HepG2 (cell line): ENCODE results near the gene EPHA6. TPM values are rescaled to one million over a fixed set of nuclear protein-coding genes. Genes with fewer than 3 reads are reported as not detected.

Experiments used
- ATAC-seq: fragments of 200-7000 bp; cut with Tn5 transposase; 3 replicates; pipeline ENCODE4 v1.9.1; 2020; ENCODE audit warnings: mild to moderate bottlenecking, moderate library complexity
- BruUV-seq: library from RNA; stranded (reverse); fragments of 400-500 nt; replicated peaks from 2 replicates; lab custom pipeline; 2021; lab: Mats Ljungman, UMichigan
- CTCF ChIA-PET: fragments of 300-600 bp; formaldehyde crosslinking; extraction: SDS; loops from one replicate; lab custom pipeline; 2021; ENCODE audit warnings: low total read pairs, inconsistent platforms, low intra/inter-chr PET ratio; lab: Yijun Ruan, JAX
- POLR2A ChIA-PET: fragments of 350-600 bp; sonication (Branson Sonifier 250); formaldehyde crosslinking; loops from one replicate; lab custom pipeline; 2020; ENCODE audit warnings: antibody characterized with exemption, inconsistent platforms; lab: Yijun Ruan, JAX
- DNase-seq: peaks from one replicate; pipeline ENCODE4 v3.0.0-alpha.2; 2015; ENCODE audit warnings: low spot score
- FAIRE-seq: peaks from 3 replicates; lab custom pipeline; 2011; peaks lifted over from hg19 to GRCh38; lab: Jason Lieb, UNC
- H2AFZ ChIP-seq: one replicate; pipeline ENCODE4 v1.6.1; 2011; ENCODE audit warnings: low read length, inconsistent platforms
- H3K27ac ChIP-seq: fragments of 300-600 bp; 3 replicates; pipeline ENCODE4 v1.8.0; 2011; ENCODE audit warnings: mixed run types, mild to moderate bottlenecking, mixed read lengths, low read length, inconsistent platforms; ENCODE audit not compliant: insufficient read depth; ENCODE audit errors: extremely low read length
- H3K27me3 ChIP-seq, 2 experiments: fragments of 200-600 bp in 1 of 2; 2 replicates in 1 of 2; 3 replicates in 1 of 2; pipeline versions ENCODE4 v1.6.0 to v1.8.0; 2011; ENCODE audit warnings: low read length in 2 of 2, mild to moderate bottlenecking in 2 of 2, moderate library complexity in 2 of 2, inconsistent platforms in 1 of 2; ENCODE audit not compliant: insufficient read depth in 2 of 2, control insufficient read depth in 1 of 2
- H3K36me3 ChIP-seq, 2 experiments: fragments of 200-600 bp in 1 of 2; replicated peaks in 1 of 2; 2 replicates in 1 of 2; 3 replicates in 1 of 2; pipeline versions ENCODE4 v1.5.1 to v1.8.0; 2011; ENCODE audit warnings: low read length in 2 of 2, inconsistent platforms in 1 of 2; ENCODE audit not compliant: insufficient read depth in 2 of 2, control insufficient read depth in 1 of 2
- H3K4me1 ChIP-seq: 2 replicates; pipeline ENCODE4 v1.5.1; 2012; ENCODE audit warnings: low read length, inconsistent platforms; ENCODE audit not compliant: insufficient read depth
- H3K4me2 ChIP-seq: 2 replicates; pipeline ENCODE4 v1.6.0; 2011; ENCODE audit warnings: low read depth, low read length, inconsistent platforms
- H3K4me3 ChIP-seq, 3 experiments: fragments of 200-600 bp in 1 of 3; sonication (generic), shearing (Covaris generic) in 1 of 3; replicated peaks in 1 of 3; 2 replicates each; pipeline ENCODE4 v1.5.1; 2011 to 2016; ENCODE audit warnings: low read length in 3 of 3, inconsistent platforms in 2 of 3, low read depth in 2 of 3, mild to moderate bottlenecking in 2 of 3, control low read depth in 1 of 3, mixed read lengths in 1 of 3; ENCODE audit not compliant: insufficient read depth in 1 of 3
- H3K79me2 ChIP-seq: one replicate; pipeline ENCODE4 v1.6.1; 2011; ENCODE audit warnings: low read length, inconsistent platforms; ENCODE audit not compliant: insufficient read depth
- H3K9ac ChIP-seq: 2 replicates; pipeline ENCODE4 v1.6.0; 2011; ENCODE audit warnings: mild to moderate bottlenecking, low read depth, low read length, inconsistent platforms; ENCODE audit not compliant: insufficient read depth
- H3K9me3 ChIP-seq: 2 replicates; pipeline ENCODE4 v1.5.1; 2012; ENCODE audit warnings: mild to moderate bottlenecking, low read length
- H4K20me1 ChIP-seq: 2 replicates; pipeline ENCODE4 v1.6.0; 2011; ENCODE audit warnings: inconsistent platforms, mild to moderate bottlenecking, low read length, moderate library complexity; ENCODE audit not compliant: insufficient read depth
- ATF1 ChIP-seq: IDR thresholded peaks from 2 replicates; pipeline ENCODE4 v1.6.1; 2016; ENCODE audit warnings: mild to moderate bottlenecking, control low read depth
- DR1 ChIP-seq: sonication (generic); formaldehyde crosslinking; IDR thresholded peaks from 2 replicates; pipeline ENCODE4 v1.8.0; 2021; ENCODE audit warnings: mild to moderate bottlenecking, missing genetic modification reagents, inconsistent platforms
- E2F5 ChIP-seq: sonication (generic); formaldehyde crosslinking; conservative IDR thresholded peaks from 2 replicates; pipeline ENCODE4 v1.4.0; 2020; ENCODE audit warnings: missing genetic modification reagents
- ELF3 ChIP-seq: IDR thresholded peaks from 2 replicates; pipeline ENCODE4 v1.6.1; 2016; ENCODE audit warnings: missing genetic modification reagents, missing compliant biosample characterization
- HOXD1 ChIP-seq: sonication (generic); formaldehyde crosslinking; IDR thresholded peaks from 2 replicates; pipeline ENCODE4 v1.5.0; 2020; ENCODE audit warnings: missing genetic modification reagents
- IRF2 ChIP-seq: IDR thresholded peaks from 2 replicates; pipeline ENCODE4 v1.6.1; 2018; ENCODE audit warnings: missing genetic modification reagents, missing compliant biosample characterization
- NR2C2 ChIP-seq: sonication (generic); formaldehyde crosslinking; IDR thresholded peaks from 2 replicates; pipeline ENCODE4 v1.4.0; 2020; ENCODE audit warnings: missing genetic modification reagents, mild to moderate bottlenecking, moderate library complexity, borderline replicate concordance
- PRPF4 ChIP-seq: fragments of 200-400 bp; formaldehyde crosslinking; IDR thresholded peaks from 2 replicates; pipeline ENCODE4 v1.6.1; 2016; ENCODE audit warnings: low read length, low read depth; ENCODE audit not compliant: poor library complexity, severe bottlenecking
- THAP11 ChIP-seq: IDR thresholded peaks from 2 replicates; pipeline ENCODE4 v1.6.1; 2016; ENCODE audit warnings: missing biosample characterization, missing genetic modification reagents
- ZC3H4 ChIP-seq: sonication (generic); formaldehyde crosslinking; IDR thresholded peaks from 2 replicates; pipeline ENCODE4 v1.4.0; 2020; ENCODE audit warnings: missing genetic modification reagents, borderline replicate concordance
- ZFP41 ChIP-seq: sonication (generic); formaldehyde crosslinking; IDR thresholded peaks from 2 replicates; pipeline ENCODE4 v1.4.0; 2020; ENCODE audit warnings: mild to moderate bottlenecking, missing genetic modification reagents, borderline replicate concordance
- ZNF260 ChIP-seq: sonication (generic); formaldehyde crosslinking; IDR thresholded peaks from 2 replicates; pipeline ENCODE4 v1.4.0; 2020; ENCODE audit warnings: missing genetic modification reagents, low read depth, mild to moderate bottlenecking, borderline replicate concordance
- ZNF549 ChIP-seq: sonication (generic); formaldehyde crosslinking; IDR thresholded peaks from 2 replicates; pipeline ENCODE4 v1.5.0; 2020; ENCODE audit warnings: missing genetic modification reagents
- ZNF639 ChIP-seq: conservative IDR thresholded peaks from 2 replicates; pipeline ENCODE4 v1.6.1; 2018; ENCODE audit warnings: missing genetic modification reagents
- ZNF710 ChIP-seq: sonication (generic); formaldehyde crosslinking; IDR thresholded peaks from 2 replicates; pipeline ENCODE4 v1.5.0; 2020; ENCODE audit warnings: mild to moderate bottlenecking, missing genetic modification reagents, borderline replicate concordance
- ZNF749 ChIP-seq: sonication (generic); formaldehyde crosslinking; IDR thresholded peaks from 2 replicates; pipeline ENCODE4 v1.8.0; 2022; ENCODE audit warnings: mild to moderate bottlenecking, missing genetic modification reagents, moderate library complexity, borderline replicate concordance
- WGBS: methylation state at CpG from one replicate; pipeline ENCODE4 v1.1.6; 2017; ENCODE audit warnings: low lambda C conversion rate; 5-methylcytosine and 5-hydroxymethylcytosine counted together
- in situ Hi-C: cut with HindIII; loops from 2 replicates; pipeline ENCODE4 v1.10.0; 2017; ENCODE audit warnings: low pct_unique_long_range_greater_than_20kb; ENCODE audit not compliant: extremely low pct_ligation_motif_present
- intact Hi-C: fragments of 100-400 bp; cut with micrococcal nuclease; formaldehyde crosslinking; loops from one replicate; pipeline ENCODE4 v1.10.0; 2022; ENCODE audit not compliant: unreplicated experiment
- polyA plus RNA-seq, 8 experiments: library from polyadenylated mRNA; depleted of rRNA in 3 of 8; stranded (reverse) in 7 of 8; unstranded in 1 of 8; fragments of >200 nt; fragmentation: Illumina TruSeq in 4 of 8; extraction: Trizol in 4 of 8; gene quantifications; 2 replicates each; pipeline versions ENCODE4 v1.2.1 to v1.2.3, GENCODE V29; 2011 to 2016; ENCODE audit warnings: low read depth in 4 of 8, missing spikeins in 1 of 8, mixed read lengths in 1 of 8; ENCODE audit not compliant: insufficient read depth in 1 of 8
- total RNA-seq, 5 experiments: library from RNA; depleted of rRNA; stranded (reverse); fragments of >200 nt; fragmentation: Illumina TruSeq; extraction: Trizol; gene quantifications; 2 replicates each; pipeline ENCODE4 v1.2.3, GENCODE V29; 2016; ENCODE audit warnings: low read depth in 1 of 5

The EPHA6 gene
- total and polyA plus RNA-seq, 2 of the 13 experiments (the other 11 are each of a cell fraction or from before 2014, with no cell fraction given) = not detected

DNA sequence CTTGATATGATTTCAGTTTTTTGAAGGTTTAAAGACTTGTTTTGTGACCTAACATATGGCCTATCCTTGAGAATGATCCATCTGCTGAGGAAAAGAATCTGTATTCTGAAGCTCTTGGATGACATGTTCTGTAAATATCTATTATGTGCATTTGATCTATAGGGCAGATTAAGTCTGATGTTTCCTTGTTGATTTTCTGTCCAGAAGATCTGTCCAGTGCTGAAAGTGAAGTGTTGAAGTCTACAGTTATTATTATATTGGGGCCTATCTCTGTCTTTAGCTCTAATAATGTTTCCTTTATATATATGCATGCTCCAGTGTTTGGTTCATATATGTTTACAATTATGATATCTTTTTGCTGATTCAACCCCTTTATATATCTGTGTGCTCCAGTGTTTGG, 362.8 kb downstream of the EPHA6 start:
- no peak for FAIRE-seq
- Histone ChIP-seq H3K9me3 (peaks cover 44% of the 10 kb centered on the region), H2AFZ (no peak overlapping the region), H3K27ac (no peak overlapping the region), H3K4me3 (no peak overlapping the region), H4K20me1 (no peaks in the 10 kb centered on the region), H3K4me1 (no peaks in the 10 kb centered on the region), H3K9ac (no peak overlapping the region), H3K36me3 (no peaks in the 10 kb centered on the region), H3K79me2 (no peaks in the 10 kb centered on the region), H3K27me3 (no peaks in the 10 kb centered on the region), H3K4me2 (no peak overlapping the region)
- ChIA-PET CTCF (no interaction called here), POLR2A (no interaction called here)
- no peak for ATAC-seq
- TF ChIP-seq THAP11 (CRISPR knock-in tag) = no peak
- no peak for TF ChIP-seq ZNF260 (CRISPR knock-in tag)
- TF ChIP-seq ZC3H4 (CRISPR knock-in tag) = no peak
- intact Hi-C loops (no loop called here), in situ Hi-C loops (no loop called here)
- no peak for DNase-seq
- BruUV-seq = no TSS peak

GRCh38 chr3:97181704-97182103, 367.3 kb downstream of the EPHA6 start:
- H3K79me2 ChIP-seq = no peaks in the 10 kb centered on the region
- no peak overlapping the region for H3K4me3 ChIP-seq
- WGBS = under 1% methylated on average over 3 of the region's 3 CpGs
- no peak overlapping the region for H2AFZ ChIP-seq
- no peaks in the 10 kb centered on the region for H3K4me1 ChIP-seq
- ATAC-seq (no peak), FAIRE-seq (no peak), DNase-seq (no peak)
- peaks cover 24% of the 10 kb centered on the region for H3K9me3 ChIP-seq
- H3K27me3 ChIP-seq = no peaks in the 10 kb centered on the region
- no peaks in the 10 kb centered on the region for H3K36me3 ChIP-seq
- ChIA-PET CTCF (no interaction called here), POLR2A (no interaction called here)
- intact Hi-C loops = no loop called here
- H3K27ac ChIP-seq = no peak overlapping the region
- H3K9ac ChIP-seq = no peak overlapping the region
- no peaks in the 10 kb centered on the region for H4K20me1 ChIP-seq
- in situ Hi-C loops = no loop called here
- no TSS peak for BruUV-seq
- no peak overlapping the region for H3K4me2 ChIP-seq
- TF ChIP-seq ZNF639 (CRISPR knock-in tag) (no peak), ZNF710 (no peak), ZFP41 (CRISPR knock-in tag) (no peak), PRPF4 (no peak), ELF3 (CRISPR knock-in tag) (no peak), ZNF549 (CRISPR knock-in tag) (no peak), DR1 (no peak), NR2C2 (CRISPR knock-in tag) (no peak), E2F5 (CRISPR knock-in tag) (no peak), ATF1 (no peak), HOXD1 (CRISPR knock-in tag) (no peak), ZNF749 (CRISPR knock-in tag) (no peak), IRF2 (CRISPR knock-in tag) (no peak)
